ENCODE results near the gene NUDT19. TPM values are rescaled to one million over a fixed set of nuclear protein-coding genes. Genes with fewer than 3 reads are reported as not detected.

Gene NUDT19
- total and polyA plus RNA-seq, 2 experiments from 2014 or later = 2.4 to 3.9 TPM

GRCh38 chr19:32649751-32650150, 41.9 kb upstream of the NUDT19 start:
- no peak overlapping the region for H3K27ac Mint-ChIP-seq

DNA sequence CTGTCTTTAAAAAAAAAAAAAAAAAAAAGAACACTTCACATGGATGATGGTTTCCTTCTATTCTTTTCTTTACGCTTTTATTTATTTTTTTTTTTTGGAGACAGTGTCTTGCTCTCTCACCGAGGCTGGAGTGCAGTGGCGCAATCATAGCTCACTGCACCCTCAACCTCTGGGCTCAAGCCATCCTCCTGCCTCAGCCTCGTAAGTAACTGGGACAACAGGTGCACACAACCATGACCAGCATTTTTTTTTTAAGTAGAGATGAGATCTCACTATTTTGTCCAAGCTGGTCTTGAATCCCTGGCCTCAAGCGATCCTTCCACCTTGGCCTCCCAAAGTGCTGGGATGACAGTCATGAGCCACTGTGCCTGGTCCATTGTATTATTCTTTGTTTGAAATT, 41.0 kb upstream of the NUDT19 start:
- Mint-ChIP-seq H3K27me3 (ENCODE audit: insufficient read depth, low read depth, poor library complexity) (peaks cover 4% of the 10 kb centered on the region), H3K36me3 (ENCODE audit: low read depth) (peaks cover 42% of the 10 kb centered on the region), H3K4me3 (no peak overlapping the region), H3K9me3 (no peaks in the 10 kb centered on the region), H3K4me1 (peaks cover 16% of the 10 kb centered on the region; the same call in 2 of the 3 replicates), H3K27ac (no peak overlapping the region)
- Histone ChIP-seq H3K4me1 (ENCODE audit: insufficient read depth) (no peaks in the 10 kb centered on the region), H3K27ac (ENCODE audit: low read depth) (no peak overlapping the region), H3K27me3 (ENCODE audit: insufficient read depth) (no peaks in the 10 kb centered on the region), H3K9me2 (ENCODE audit: insufficient read depth) (no peaks in the 10 kb centered on the region), H3K36me3 (ENCODE audit: insufficient read depth) (peaks cover 8% of the 10 kb centered on the region; the same call in 1 of the 2 replicates), H3K4me2 (no peak overlapping the region), H3K4me3 (no peak overlapping the region), H3F3A (replicated peaks; ENCODE audit: low read depth) (no peaks in the 10 kb centered on the region), H4K20me1 (replicated peaks; ENCODE audit: insufficient read depth) (peaks cover 8% of the 10 kb centered on the region), H3K79me2 (replicated peaks; ENCODE audit: insufficient read depth) (peaks cover 4% of the 10 kb centered on the region; the same call in 1 of the 2 replicates), H2AFZ (no peak overlapping the region)
- no peak for ATAC-seq
- no peak for DNase-seq (ENCODE audit: low spot score)
- TF ChIP-seq POLR2AphosphoS5 (IDR thresholded peaks at IDR 0.05; ENCODE audit: low read depth) (no peak), STAT1 (IDR thresholded peaks at IDR 0.05; ENCODE audit: unreplicated experiment) (no peak), ZNF331 (CRISPR knock-in tag; IDR thresholded peaks at IDR 0.05; ENCODE audit: low read depth) (no peak), CTCF (conservative IDR thresholded peaks at IDR 0.05; ENCODE audit: low read depth in 2 of 2) (no peak)
- TF ChIP-seq, protein P1, sequence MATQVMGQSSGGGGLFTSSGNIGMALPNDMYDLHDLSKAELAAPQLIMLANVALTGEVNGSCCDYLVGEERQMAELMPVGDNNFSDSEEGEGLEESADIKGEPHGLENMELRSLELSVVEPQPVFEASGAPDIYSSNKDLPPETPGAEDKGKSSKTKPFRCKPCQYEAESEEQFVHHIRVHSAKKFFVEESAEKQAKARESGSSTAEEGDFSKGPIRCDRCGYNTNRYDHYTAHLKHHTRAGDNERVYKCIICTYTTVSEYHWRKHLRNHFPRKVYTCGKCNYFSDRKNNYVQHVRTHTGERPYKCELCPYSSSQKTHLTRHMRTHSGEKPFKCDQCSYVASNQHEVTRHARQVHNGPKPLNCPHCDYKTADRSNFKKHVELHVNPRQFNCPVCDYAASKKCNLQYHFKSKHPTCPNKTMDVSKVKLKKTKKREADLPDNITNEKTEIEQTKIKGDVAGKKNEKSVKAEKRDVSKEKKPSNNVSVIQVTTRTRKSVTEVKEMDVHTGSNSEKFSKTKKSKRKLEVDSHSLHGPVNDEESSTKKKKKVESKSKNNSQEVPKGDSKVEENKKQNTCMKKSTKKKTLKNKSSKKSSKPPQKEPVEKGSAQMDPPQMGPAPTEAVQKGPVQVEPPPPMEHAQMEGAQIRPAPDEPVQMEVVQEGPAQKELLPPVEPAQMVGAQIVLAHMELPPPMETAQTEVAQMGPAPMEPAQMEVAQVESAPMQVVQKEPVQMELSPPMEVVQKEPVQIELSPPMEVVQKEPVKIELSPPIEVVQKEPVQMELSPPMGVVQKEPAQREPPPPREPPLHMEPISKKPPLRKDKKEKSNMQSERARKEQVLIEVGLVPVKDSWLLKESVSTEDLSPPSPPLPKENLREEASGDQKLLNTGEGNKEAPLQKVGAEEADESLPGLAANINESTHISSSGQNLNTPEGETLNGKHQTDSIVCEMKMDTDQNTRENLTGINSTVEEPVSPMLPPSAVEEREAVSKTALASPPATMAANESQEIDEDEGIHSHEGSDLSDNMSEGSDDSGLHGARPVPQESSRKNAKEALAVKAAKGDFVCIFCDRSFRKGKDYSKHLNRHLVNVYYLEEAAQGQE (IDR thresholded peaks at IDR 0.05; ENCODE audit: unreplicated experiment) = no peak

More at GRCh38 chr19:32649751-32650150, 41.9 kb upstream of the NUDT19 start:
- ATAC-seq = no peak
- Histone ChIP-seq H3K36me3 (ENCODE audit: insufficient read depth) (peaks cover 8% of the 10 kb centered on the region; the same call in 1 of the 2 replicates), H3K4me3 (no peak overlapping the region), H3K79me2 (replicated peaks; ENCODE audit: insufficient read depth) (peaks cover 4% of the 10 kb centered on the region; the same call in 1 of the 2 replicates), H3F3A (replicated peaks; ENCODE audit: low read depth) (no peaks in the 10 kb centered on the region), H3K4me1 (ENCODE audit: insufficient read depth) (no peaks in the 10 kb centered on the region), H4K20me1 (replicated peaks; ENCODE audit: insufficient read depth) (peaks cover 8% of the 10 kb centered on the region), H2AFZ (no peak overlapping the region), H3K9me2 (ENCODE audit: insufficient read depth) (no peaks in the 10 kb centered on the region), H3K27me3 (ENCODE audit: insufficient read depth) (no peaks in the 10 kb centered on the region), H3K27ac (ENCODE audit: low read depth) (no peak overlapping the region), H3K4me2 (no peak overlapping the region)
- Mint-ChIP-seq H3K4me3 (no peak overlapping the region), H3K9me3 (no peaks in the 10 kb centered on the region), H3K36me3 (ENCODE audit: low read depth) (peaks cover 37% of the 10 kb centered on the region), H3K4me1 (peaks cover 16% of the 10 kb centered on the region; the same call in 2 of the 3 replicates), H3K27me3 (ENCODE audit: insufficient read depth, low read depth, poor library complexity) (peaks cover 4% of the 10 kb centered on the region)
- DNase-seq (ENCODE audit: low spot score) = no peak
- TF ChIP-seq STAT1 (IDR thresholded peaks at IDR 0.05; ENCODE audit: unreplicated experiment) = no peak
- TF ChIP-seq, protein P1 (IDR thresholded peaks at IDR 0.05; ENCODE audit: unreplicated experiment) = no peak

Data from GM23338 (cell line).